ENCODE data around the gene UQCC2.

DNA sequence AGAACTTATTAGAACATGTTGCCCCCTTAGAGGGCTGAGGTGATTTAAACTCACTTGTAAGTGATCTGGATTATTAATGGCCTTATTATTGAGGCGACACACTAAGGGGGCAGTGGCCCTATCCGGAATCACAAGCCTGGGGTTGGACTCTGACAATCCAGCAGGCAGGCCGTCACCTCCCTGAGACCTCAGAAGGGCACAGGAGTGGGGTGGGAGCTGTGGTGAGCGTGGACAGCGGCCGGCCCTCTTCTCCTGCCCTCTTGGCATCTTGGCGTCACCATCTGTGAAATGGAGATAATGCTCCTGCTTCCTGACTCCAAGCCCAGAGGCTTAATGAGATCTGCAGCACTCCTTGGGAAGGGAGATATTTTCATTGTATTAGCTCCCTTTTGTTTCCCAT lies 15.6 kb upstream of the UQCC2 start:
- TF ChIP-seq, protein P1, sequence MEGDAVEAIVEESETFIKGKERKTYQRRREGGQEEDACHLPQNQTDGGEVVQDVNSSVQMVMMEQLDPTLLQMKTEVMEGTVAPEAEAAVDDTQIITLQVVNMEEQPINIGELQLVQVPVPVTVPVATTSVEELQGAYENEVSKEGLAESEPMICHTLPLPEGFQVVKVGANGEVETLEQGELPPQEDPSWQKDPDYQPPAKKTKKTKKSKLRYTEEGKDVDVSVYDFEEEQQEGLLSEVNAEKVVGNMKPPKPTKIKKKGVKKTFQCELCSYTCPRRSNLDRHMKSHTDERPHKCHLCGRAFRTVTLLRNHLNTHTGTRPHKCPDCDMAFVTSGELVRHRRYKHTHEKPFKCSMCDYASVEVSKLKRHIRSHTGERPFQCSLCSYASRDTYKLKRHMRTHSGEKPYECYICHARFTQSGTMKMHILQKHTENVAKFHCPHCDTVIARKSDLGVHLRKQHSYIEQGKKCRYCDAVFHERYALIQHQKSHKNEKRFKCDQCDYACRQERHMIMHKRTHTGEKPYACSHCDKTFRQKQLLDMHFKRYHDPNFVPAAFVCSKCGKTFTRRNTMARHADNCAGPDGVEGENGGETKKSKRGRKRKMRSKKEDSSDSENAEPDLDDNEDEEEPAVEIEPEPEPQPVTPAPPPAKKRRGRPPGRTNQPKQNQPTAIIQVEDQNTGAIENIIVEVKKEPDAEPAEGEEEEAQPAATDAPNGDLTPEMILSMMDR (IDR thresholded peaks at IDR 0.05; ENCODE audit: low read depth, low read length, poor library complexity, severe bottlenecking): no peak
- no peak for TF ChIP-seq EZH2phosphoT487 (IDR thresholded peaks at IDR 0.05; ENCODE audit: borderline replicate concordance, low read length)
